MG63 (cell line): ENCODE measurements around the gene MED25. TPM values are rescaled to one million over a fixed set of nuclear protein-coding genes. Genes with fewer than 3 reads are reported as not detected.

Experiments used
- DNase-seq: peaks from one replicate; pipeline ENCODE4 v3.0.0-alpha.2; 2020
- H3K27me3 ChIP-seq: fragments of 250-450 bp; sonication (Bioruptor Pico); 2 replicates; pipeline ENCODE4 v1.5.1; 2020; ENCODE audit warnings: mild to moderate bottlenecking, moderate library complexity
- H3K36me3 ChIP-seq: fragments of 250-450 bp; sonication (Bioruptor Pico); 2 replicates; pipeline ENCODE4 v1.5.1; 2020; ENCODE audit warnings: mild to moderate bottlenecking, moderate library complexity
- H3K4me3 ChIP-seq: fragments of 250-450 bp; sonication (Bioruptor Pico); 2 replicates; pipeline ENCODE4 v1.5.1; 2020; ENCODE audit warnings: mild to moderate bottlenecking, moderate library complexity
- H3K9me3 ChIP-seq: fragments of 250-450 bp; sonication (Bioruptor Pico); 2 replicates; pipeline ENCODE4 v1.5.1; 2020; ENCODE audit warnings: mild to moderate bottlenecking, moderate library complexity
- total RNA-seq: library from RNA; depleted of rRNA; stranded (reverse); fragments of >200 nt; shearing (Covaris generic); gene quantifications from 2 replicates; pipeline ENCODE4 v1.2.3, GENCODE V29; 2014; ENCODE audit warnings: low replicate concordance

The MED25 gene
- total RNA-seq, 1 experiment from 2014 or later, result 27.6 TPM

- peak; percentile 97 for DNase-seq
- H3K4me3 ChIP-seq, result peak overlapping the region; percentile 50
- no peaks in the 10 kb centered on the region for H3K9me3 ChIP-seq
- peaks cover 48% of the 10 kb centered on the region for H3K36me3 ChIP-seq
- no peaks in the 10 kb centered on the region for H3K27me3 ChIP-seq
Measured at GRCh38 chr19:49869484-49870308, 51.6 kb downstream of the MED25 start.

GRCh38 chr19:49870309-49870901, 52.3 kb downstream of the MED25 start:
- Histone ChIP-seq H3K9me3 (no peaks in the 10 kb centered on the region), H3K4me3 (peak overlapping the region; percentile 50), H3K36me3 (peaks cover 46% of the 10 kb centered on the region), H3K27me3 (no peaks in the 10 kb centered on the region)
- no peak for DNase-seq

GRCh38 chr19:49871349-49871985, 53.4 kb downstream of the MED25 start:
- Histone ChIP-seq H3K27me3 (no peaks in the 10 kb centered on the region), H3K36me3 (peaks cover 41% of the 10 kb centered on the region), H3K9me3 (no peaks in the 10 kb centered on the region), H3K4me3 (no peak overlapping the region)
- DNase-seq, result no peak

GRCh38 chr19:49872245-49873128, 54.4 kb downstream of the MED25 start:
- Histone ChIP-seq H3K9me3 (no peaks in the 10 kb centered on the region), H3K36me3 (peaks cover 40% of the 10 kb centered on the region), H3K27me3 (no peaks in the 10 kb centered on the region), H3K4me3 (no peak overlapping the region)
- DNase-seq, result no peak

GRCh38 chr19:49873129-49873521, 55.0 kb downstream of the MED25 start:
- Histone ChIP-seq H3K4me3 (no peak overlapping the region), H3K36me3 (peaks cover 40% of the 10 kb centered on the region), H3K9me3 (no peaks in the 10 kb centered on the region), H3K27me3 (no peaks in the 10 kb centered on the region)
- DNase-seq, result no peak

GRCh38 chr19:49873834-49874233, 55.7 kb downstream of the MED25 start:
- no peak overlapping the region for H3K4me3 ChIP-seq
- no peaks in the 10 kb centered on the region for H3K27me3 ChIP-seq
- no peaks in the 10 kb centered on the region for H3K9me3 ChIP-seq
- DNase-seq, result no peak
- H3K36me3 ChIP-seq, result peaks cover 45% of the 10 kb centered on the region

GRCh38 chr19:49874503-49875157, 56.5 kb downstream of the MED25 start:
- DNase-seq, result no peak
- Histone ChIP-seq H3K27me3 (no peaks in the 10 kb centered on the region), H3K36me3 (peaks cover 53% of the 10 kb centered on the region), H3K9me3 (no peaks in the 10 kb centered on the region), H3K4me3 (peak overlapping the region; percentile 98)

GRCh38 chr19:49875177-49875576, 57.1 kb downstream of the MED25 start:
- DNase-seq, result no peak
- Histone ChIP-seq H3K9me3 (no peaks in the 10 kb centered on the region), H3K27me3 (no peaks in the 10 kb centered on the region), H3K36me3 (peaks cover 54% of the 10 kb centered on the region), H3K4me3 (peak overlapping the region; percentile 98)

GRCh38 chr19:49875857-49876421, 57.9 kb downstream of the MED25 start:
- peak; percentile 60 for DNase-seq
- H3K36me3 ChIP-seq, result peaks cover 54% of the 10 kb centered on the region

GRCh38 chr19:49876422-49877019, 58.4 kb downstream of the MED25 start:
- Histone ChIP-seq H3K36me3 (peaks cover 55% of the 10 kb centered on the region), H3K9me3 (no peaks in the 10 kb centered on the region), H3K4me3 (peak overlapping the region; percentile 98), H3K27me3 (no peaks in the 10 kb centered on the region)
- DNase-seq, result peak; percentile 95

More at GRCh38 chr19:49875857-49876421, 57.9 kb downstream of the MED25 start:
- peak overlapping the region; percentile 98 for H3K4me3 ChIP-seq
- no peaks in the 10 kb centered on the region for H3K27me3 ChIP-seq
- no peaks in the 10 kb centered on the region for H3K9me3 ChIP-seq

GRCh38 chr19:49877020-49877878, 59.2 kb downstream of the MED25 start, which contains the start of the genes AKT1S1 and TBC1D17:
Gene AKT1S1, minus strand, starts transcription at chr19:49877355. Its CDS starts 4,060 bp downstream, at chr19:49873295.
Gene TBC1D17, plus strand, starts transcription at chr19:49877702. Its CDS starts 22 bp downstream, at chr19:49877724.
- Histone ChIP-seq H3K4me3 (peak within 1 kb of the TSS; percentile 98), H3K9me3 (no peaks in the 10 kb centered on the region), H3K36me3 (peaks cover 58% of the 10 kb centered on the region), H3K27me3 (no peaks in the 10 kb centered on the region)
- peak; percentile 99 for DNase-seq

GRCh38 chr19:49877879-49878743, 60.0 kb downstream of the MED25 start:
- peak; percentile 98 for DNase-seq
- Histone ChIP-seq H3K9me3 (no peaks in the 10 kb centered on the region), H3K4me3 (peak overlapping the region; percentile 98), H3K27me3 (no peaks in the 10 kb centered on the region), H3K36me3 (peaks cover 65% of the 10 kb centered on the region)

- Histone ChIP-seq H3K27me3 (no peaks in the 10 kb centered on the region), H3K9me3 (no peaks in the 10 kb centered on the region), H3K36me3 (peaks cover 69% of the 10 kb centered on the region), H3K4me3 (peak overlapping the region; percentile 98)
- no peak for DNase-seq
Measured at GRCh38 chr19:49878744-49879070, 60.6 kb downstream of the MED25 start.
